ENCODE data around the gene POU4F1. TPM values are rescaled to one million over a fixed set of nuclear protein-coding genes. Genes with fewer than 3 reads are reported as not detected.

POU4F1 gene
- total and polyA plus RNA-seq, 2 donors (not counting 1 experiment from before 2014, with no cell fraction given): 0.17 to 0.51 TPM

GRCh38 chr13:78618411-78618810 is 15.1 kb upstream of the POU4F1 start:
- H3K36me3 ChIP-seq (replicated peaks in 1 of 2; ENCODE audit: control extremely low read depth in 1 of 2, control insufficient read depth in 1 of 2, extremely low read depth in 1 of 2, insufficient read depth in 2 of 2, low read length in 1 of 2): peaks cover 0 to 30% of the 10 kb centered on the region in 2 experiments
- no peak overlapping the region for H3K4me3 Mint-ChIP-seq
- WGBS (ENCODE audit: insufficient coverage): no CpG with 5 or more reads among the region's 1 CpG
- TF ChIP-seq CTCF (IDR thresholded peaks at IDR 0.05) (no peak), EZH2 (IDR thresholded peaks at IDR 0.05; ENCODE audit: borderline replicate concordance, insufficient read depth, low read depth, low read length, poor library complexity, severe bottlenecking) (no peak)
- H3K9me3 ChIP-seq (ENCODE audit: control extremely low read depth in 1 of 3, control insufficient read depth in 2 of 3, insufficient read depth in 1 of 3, low read length in 2 of 3): no peaks in the 10 kb centered on the region
- H3K27me3 Mint-ChIP-seq: no peaks in the 10 kb centered on the region
- H3K4me1 ChIP-seq (ENCODE audit: control insufficient read depth in 2 of 2, insufficient read depth in 2 of 2, low read length in 2 of 2): no peaks in the 10 kb centered on the region
- ChIA-PET CTCF (no interaction called here), POLR2A (no interaction called here)
- H3K4me3 ChIP-seq (ENCODE audit: control extremely low read depth in 1 of 5, extremely low read depth in 1 of 5, insufficient read depth in 1 of 5, low read depth in 2 of 5, low read length in 4 of 5): no peak overlapping the region
- H3K27me3 ChIP-seq (replicated peaks in 1 of 4; ENCODE audit: control extremely low read depth in 1 of 4, control insufficient read depth in 3 of 4, insufficient read depth in 4 of 4, low read length in 3 of 4): no peaks in the 10 kb centered on the region
- H3K4me1 Mint-ChIP-seq: no peaks in the 10 kb centered on the region
- H2AFZ ChIP-seq (ENCODE audit: insufficient read depth, low read depth, low read length, poor library complexity, severe bottlenecking): no peak overlapping the region
- ATAC-seq (ENCODE audit: low read depth) (no peak), DNase-seq (no peak)
- H3K27ac Mint-ChIP-seq: no peak overlapping the region
- intact Hi-C loops (cut with micrococcal nuclease): no loop called here
- H3K9ac ChIP-seq (ENCODE audit: low read length): no peak overlapping the region
- no peak overlapping the region for H3K4me2 ChIP-seq (replicated peaks; ENCODE audit: low read depth, low read length, poor library complexity, severe bottlenecking)
- no peaks in the 10 kb centered on the region for H3K9me3 Mint-ChIP-seq (ENCODE audit: insufficient read depth)
- H4K20me1 ChIP-seq (ENCODE audit: control insufficient read depth, insufficient read depth, low read length, poor library complexity, severe bottlenecking): peaks cover 9% of the 10 kb centered on the region
- no peak overlapping the region for H3K27ac ChIP-seq (ENCODE audit: low read length in 2 of 2)
- no peaks in the 10 kb centered on the region for H3K79me2 ChIP-seq (ENCODE audit: control insufficient read depth, insufficient read depth, low read length)

GRCh38 chr13:78611040-78611439 is 7.7 kb upstream of the POU4F1 start:
- H4K20me1 ChIP-seq (ENCODE audit: control insufficient read depth, insufficient read depth, low read length, poor library complexity, severe bottlenecking): peaks cover 5% of the 10 kb centered on the region
- no peaks in the 10 kb centered on the region for H3K79me2 ChIP-seq (ENCODE audit: control insufficient read depth, insufficient read depth, low read length)
- peaks cover 0 to 8% of the 10 kb centered on the region in 2 experiments for H3K36me3 ChIP-seq (replicated peaks in 1 of 2; ENCODE audit: control extremely low read depth in 1 of 2, control insufficient read depth in 1 of 2, extremely low read depth in 1 of 2, insufficient read depth in 2 of 2, low read length in 1 of 2)
- no CpG with 5 or more reads among the region's 3 CpGs for WGBS (ENCODE audit: insufficient coverage)
- peaks cover 33 to 39% of the 10 kb centered on the region in 2 donors for H3K4me1 ChIP-seq (ENCODE audit: control insufficient read depth in 2 of 2, insufficient read depth in 2 of 2, low read length in 2 of 2)
- TF ChIP-seq CTCF (IDR thresholded peaks at IDR 0.05): no peak
- TF ChIP-seq EZH2 (IDR thresholded peaks at IDR 0.05; ENCODE audit: borderline replicate concordance, insufficient read depth, low read depth, low read length, poor library complexity, severe bottlenecking): no peak
- intact Hi-C loops (cut with micrococcal nuclease): no loop called here
- Mint-ChIP-seq H3K4me1 (peaks cover 39% of the 10 kb centered on the region), H3K9me3 (ENCODE audit: insufficient read depth) (no peaks in the 10 kb centered on the region), H3K27ac (no peak overlapping the region), H3K4me3 (no peak overlapping the region), H3K27me3 (peaks cover 48% of the 10 kb centered on the region)
- POLR2A ChIA-PET: no interaction called here
- peaks cover 1 to 35% (median 4%) of the 10 kb centered on the region in 3 donors for H3K9me3 ChIP-seq (ENCODE audit: control extremely low read depth in 1 of 3, control insufficient read depth in 2 of 3, insufficient read depth in 1 of 3, low read length in 2 of 3)
- H3K27me3 ChIP-seq (replicated peaks in 1 of 4; ENCODE audit: control extremely low read depth in 1 of 4, control insufficient read depth in 3 of 4, insufficient read depth in 4 of 4, low read length in 3 of 4): peaks cover 2 to 44% (median 43%) of the 10 kb centered on the region in 4 experiments
- H2AFZ ChIP-seq (ENCODE audit: insufficient read depth, low read depth, low read length, poor library complexity, severe bottlenecking): no peak overlapping the region
- no peak overlapping the region for H3K9ac ChIP-seq (ENCODE audit: low read length)
- CTCF ChIA-PET: no interaction called here
- ATAC-seq (ENCODE audit: low read depth) (no peak), DNase-seq (no peak)
- H3K4me3 ChIP-seq (ENCODE audit: control extremely low read depth in 1 of 5, extremely low read depth in 1 of 5, insufficient read depth in 1 of 5, low read depth in 2 of 5, low read length in 4 of 5): no peak overlapping the region
- H3K27ac ChIP-seq (ENCODE audit: low read length in 2 of 2): no peak overlapping the region
- no peak overlapping the region for H3K4me2 ChIP-seq (replicated peaks; ENCODE audit: low read depth, low read length, poor library complexity, severe bottlenecking)

Data from B cell (primary cell).